HG03064 (cell line): ENCODE measurements around the gene NHLH1.
A peak's percentile ranks its signal among the peaks of the same experiment; 100 is the strongest.

Experiments used
- ATAC-seq: cut with Tn5 transposase; IDR thresholded peaks from one replicate; pipeline ENCODE4 v1.9.1; 2021; ENCODE audit warnings: low read depth; ENCODE audit not compliant: unreplicated experiment

The NHLH1 gene

GRCh38 chr1:160366731-160367515 is at the start of gene NHLH1:
TSS of gene NHLH1 (plus strand) at chr1:160367071. CDS start at chr1:160370732, 3,661 bp downstream.
- ATAC-seq = no peak

- no peak for ATAC-seq
Observed at GRCh38 chr1:160322831-160323230, 44.0 kb upstream of the NHLH1 start.

GRCh38 chr1:160325252-160325651 is 41.6 kb upstream of the NHLH1 start:
- ATAC-seq = no peak

- ATAC-seq = no peak
Observed at GRCh38 chr1:160326418-160326817, 40.5 kb upstream of the NHLH1 start.

GRCh38 chr1:160328184-160328583 is 38.7 kb upstream of the NHLH1 start:
- no peak for ATAC-seq

- no peak for ATAC-seq
Observed at GRCh38 chr1:160330119-160330518, 36.8 kb upstream of the NHLH1 start.

GRCh38 chr1:160332516-160332915 is 34.4 kb upstream of the NHLH1 start:
- no peak for ATAC-seq

GRCh38 chr1:160338580-160338979 is 28.3 kb upstream of the NHLH1 start:
- ATAC-seq = no peak

GRCh38 chr1:160340146-160340545 is 26.7 kb upstream of the NHLH1 start:
- no peak for ATAC-seq

GRCh38 chr1:160340866-160341265 is 26.0 kb upstream of the NHLH1 start:
- no peak for ATAC-seq

GRCh38 chr1:160342526-160342925 is 24.3 kb upstream of the NHLH1 start:
- ATAC-seq = peak; percentile 5

GRCh38 chr1:160342953-160343869 is 23.7 kb upstream of the NHLH1 start, which contains the start of the genes COPA and NCSTN:
TSS of gene COPA (minus strand) at chr1:160343250. CDS start at chr1:160343170, 80 bp downstream.
TSS of gene NCSTN (plus strand) at chr1:160343383. CDS start at chr1:160343397, 14 bp downstream.
- ATAC-seq = peak; percentile 69

GRCh38 chr1:160344241-160344640 is 22.6 kb upstream of the NHLH1 start:
- ATAC-seq = no peak

- no peak for ATAC-seq
Observed at GRCh38 chr1:160344936-160345335, 21.9 kb upstream of the NHLH1 start.

GRCh38 chr1:160346463-160346862 is 20.4 kb upstream of the NHLH1 start:
- no peak for ATAC-seq

GRCh38 chr1:160346958-160347357 is 19.9 kb upstream of the NHLH1 start:
- ATAC-seq = no peak

- no peak for ATAC-seq
Observed at GRCh38 chr1:160351629-160352028, 15.2 kb upstream of the NHLH1 start.

- no peak for ATAC-seq
Observed at GRCh38 chr1:160352555-160352954, 14.3 kb upstream of the NHLH1 start.

GRCh38 chr1:160353223-160353622 is 13.6 kb upstream of the NHLH1 start:
- ATAC-seq = no peak

- no peak for ATAC-seq
Observed at GRCh38 chr1:160354388-160354985, 12.4 kb upstream of the NHLH1 start.
